ENCODE measurements around the gene SLC16A3.

GRCh38 chr17:82232322-82232820 is 3.5 kb downstream of the SLC16A3 start:
- TF ChIP-seq TAF1 (IDR thresholded peaks at IDR 0.05; ENCODE audit: borderline replicate concordance, insufficient read depth, low read length), result no peak
- no peak for TF ChIP-seq POLR2AphosphoS5 (IDR thresholded peaks at IDR 0.05; ENCODE audit: low read depth, low read length)
- TF ChIP-seq, protein P1, sequence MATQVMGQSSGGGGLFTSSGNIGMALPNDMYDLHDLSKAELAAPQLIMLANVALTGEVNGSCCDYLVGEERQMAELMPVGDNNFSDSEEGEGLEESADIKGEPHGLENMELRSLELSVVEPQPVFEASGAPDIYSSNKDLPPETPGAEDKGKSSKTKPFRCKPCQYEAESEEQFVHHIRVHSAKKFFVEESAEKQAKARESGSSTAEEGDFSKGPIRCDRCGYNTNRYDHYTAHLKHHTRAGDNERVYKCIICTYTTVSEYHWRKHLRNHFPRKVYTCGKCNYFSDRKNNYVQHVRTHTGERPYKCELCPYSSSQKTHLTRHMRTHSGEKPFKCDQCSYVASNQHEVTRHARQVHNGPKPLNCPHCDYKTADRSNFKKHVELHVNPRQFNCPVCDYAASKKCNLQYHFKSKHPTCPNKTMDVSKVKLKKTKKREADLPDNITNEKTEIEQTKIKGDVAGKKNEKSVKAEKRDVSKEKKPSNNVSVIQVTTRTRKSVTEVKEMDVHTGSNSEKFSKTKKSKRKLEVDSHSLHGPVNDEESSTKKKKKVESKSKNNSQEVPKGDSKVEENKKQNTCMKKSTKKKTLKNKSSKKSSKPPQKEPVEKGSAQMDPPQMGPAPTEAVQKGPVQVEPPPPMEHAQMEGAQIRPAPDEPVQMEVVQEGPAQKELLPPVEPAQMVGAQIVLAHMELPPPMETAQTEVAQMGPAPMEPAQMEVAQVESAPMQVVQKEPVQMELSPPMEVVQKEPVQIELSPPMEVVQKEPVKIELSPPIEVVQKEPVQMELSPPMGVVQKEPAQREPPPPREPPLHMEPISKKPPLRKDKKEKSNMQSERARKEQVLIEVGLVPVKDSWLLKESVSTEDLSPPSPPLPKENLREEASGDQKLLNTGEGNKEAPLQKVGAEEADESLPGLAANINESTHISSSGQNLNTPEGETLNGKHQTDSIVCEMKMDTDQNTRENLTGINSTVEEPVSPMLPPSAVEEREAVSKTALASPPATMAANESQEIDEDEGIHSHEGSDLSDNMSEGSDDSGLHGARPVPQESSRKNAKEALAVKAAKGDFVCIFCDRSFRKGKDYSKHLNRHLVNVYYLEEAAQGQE (IDR thresholded peaks at IDR 0.05; ENCODE audit: insufficient read depth in 1 of 2, low read depth in 2 of 2, low read length in 2 of 2), result no peak
- no peak for TF ChIP-seq SIN3A (IDR thresholded peaks at IDR 0.05; ENCODE audit: borderline replicate concordance, insufficient read depth, low read length)

All from PFSK-1 (cell line).